COLO668 (cell line): ENCODE results near the gene PARS2.

ENCODE experiments used
- DNase-seq: peaks from one replicate; lab custom pipeline; 2025; ENCODE audit not compliant: unreplicated experiment; lab: John Stamatoyannopoulos, UW

The PARS2 gene

DNA sequence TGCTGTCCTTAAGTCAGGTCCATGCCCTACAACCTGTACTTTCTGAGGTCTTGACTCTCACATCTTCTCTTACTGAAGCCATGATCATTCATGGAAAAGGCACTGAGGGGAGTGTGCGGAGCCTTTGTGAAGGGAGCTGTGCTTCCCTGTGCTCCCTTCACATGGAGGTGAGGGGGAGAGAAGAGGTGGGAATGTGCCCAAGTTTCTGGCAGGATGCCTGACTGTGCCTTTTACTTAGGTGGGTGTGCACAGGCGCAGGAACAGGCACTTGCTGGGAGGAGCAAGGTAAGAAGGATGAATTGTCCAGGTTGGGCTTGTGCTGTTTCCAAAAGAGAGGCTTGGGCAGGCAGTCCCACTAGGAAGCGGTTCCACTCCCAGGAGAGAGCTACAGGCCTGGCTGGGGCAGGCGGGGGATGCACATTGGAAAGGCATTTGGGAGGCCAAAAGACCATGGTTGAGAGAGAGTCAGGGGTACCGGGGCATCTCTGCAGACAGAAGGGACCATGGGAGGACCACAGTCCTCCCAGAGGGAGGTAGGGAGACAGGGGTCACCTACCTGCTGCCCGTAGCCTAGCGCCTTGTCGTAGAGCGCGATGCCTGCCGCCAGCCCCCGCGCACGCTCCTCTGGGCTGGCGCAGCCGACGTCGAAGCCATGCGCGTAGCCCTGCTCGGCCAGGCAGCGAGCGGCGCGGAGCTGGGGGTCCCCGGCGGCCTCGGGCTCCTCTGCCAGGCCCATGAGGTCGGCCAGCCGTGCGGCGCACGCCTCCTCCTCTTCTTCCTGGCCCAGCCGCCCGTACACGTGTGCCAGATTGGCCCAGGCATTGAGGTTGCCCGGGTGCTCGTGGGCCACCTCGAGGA is 35.9 kb upstream of the PARS2 start:
- no peak for DNase-seq

- DNase-seq: no peak
Observed at GRCh38 chr1:54798769-54799641, 34.7 kb upstream of the PARS2 start.

DNA sequence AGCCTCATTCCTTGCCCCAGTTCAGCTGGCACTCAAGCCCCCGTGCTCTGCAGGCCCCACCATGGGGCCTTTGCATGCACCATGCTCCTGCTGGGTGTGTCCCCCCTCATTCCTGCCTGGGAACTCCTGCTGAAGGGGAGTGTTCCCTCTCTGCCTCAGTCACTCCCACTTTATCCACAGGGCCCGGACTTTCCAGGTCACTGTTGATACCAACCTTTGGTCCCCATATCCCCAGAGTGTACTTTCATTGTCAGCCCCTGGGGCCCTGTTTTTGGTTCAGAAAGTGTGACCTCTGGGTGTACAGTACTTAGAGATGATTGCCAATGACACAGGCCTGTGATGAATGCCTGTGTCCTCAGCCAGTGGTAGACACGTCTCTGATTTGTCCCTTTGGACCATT is 33.9 kb upstream of the PARS2 start:
- no peak for DNase-seq

- no peak for DNase-seq
Observed at GRCh38 chr1:54796902-54797301, 32.6 kb upstream of the PARS2 start.

DNA sequence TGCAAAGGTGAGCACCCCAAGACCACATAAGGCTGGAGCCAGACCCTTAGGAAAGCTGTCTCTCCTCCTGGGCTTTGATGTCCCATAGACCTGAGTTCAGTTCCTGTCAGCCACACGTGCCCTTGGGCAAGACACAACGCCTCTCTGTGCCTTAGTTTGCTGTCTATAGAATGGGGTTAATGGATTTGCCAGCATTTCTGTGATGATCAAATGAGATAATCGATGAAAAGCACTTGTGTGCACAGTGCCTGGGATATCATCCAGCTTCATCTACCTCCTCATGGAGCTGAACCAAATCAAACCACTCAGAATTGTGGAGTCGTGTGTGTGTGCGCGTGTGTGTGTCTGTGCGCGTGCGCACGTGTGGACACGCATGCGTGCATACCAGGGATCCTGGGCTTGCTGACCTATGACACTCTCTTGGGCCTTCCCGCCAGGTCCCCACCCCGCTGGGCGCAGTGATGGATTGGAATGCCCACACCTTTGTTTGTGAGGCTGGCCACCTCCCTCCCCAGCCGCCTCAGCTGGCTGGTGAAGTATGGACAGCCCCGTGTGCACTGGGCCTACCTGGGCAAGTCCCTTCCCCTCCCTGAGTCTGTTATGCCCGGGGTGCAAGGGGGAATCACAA is 31.6 kb upstream of the PARS2 start:
- no peak for DNase-seq

DNA sequence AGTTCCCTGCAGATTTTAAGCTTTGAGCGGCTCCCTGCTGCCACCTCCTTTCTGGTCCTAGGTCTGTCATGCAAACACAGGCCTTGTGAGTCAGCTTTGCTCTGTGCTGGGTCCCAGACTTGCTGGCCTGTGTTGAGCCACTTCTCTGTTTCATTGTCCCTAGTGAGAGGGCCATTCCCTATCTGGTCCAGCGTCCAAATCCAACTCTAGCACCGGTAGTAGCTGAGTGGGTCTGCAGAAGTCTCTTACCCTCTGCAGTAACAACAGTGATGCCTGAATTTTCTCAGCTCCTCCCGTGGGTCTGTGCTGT is 31.0 kb upstream of the PARS2 start:
- no peak for DNase-seq

DNA sequence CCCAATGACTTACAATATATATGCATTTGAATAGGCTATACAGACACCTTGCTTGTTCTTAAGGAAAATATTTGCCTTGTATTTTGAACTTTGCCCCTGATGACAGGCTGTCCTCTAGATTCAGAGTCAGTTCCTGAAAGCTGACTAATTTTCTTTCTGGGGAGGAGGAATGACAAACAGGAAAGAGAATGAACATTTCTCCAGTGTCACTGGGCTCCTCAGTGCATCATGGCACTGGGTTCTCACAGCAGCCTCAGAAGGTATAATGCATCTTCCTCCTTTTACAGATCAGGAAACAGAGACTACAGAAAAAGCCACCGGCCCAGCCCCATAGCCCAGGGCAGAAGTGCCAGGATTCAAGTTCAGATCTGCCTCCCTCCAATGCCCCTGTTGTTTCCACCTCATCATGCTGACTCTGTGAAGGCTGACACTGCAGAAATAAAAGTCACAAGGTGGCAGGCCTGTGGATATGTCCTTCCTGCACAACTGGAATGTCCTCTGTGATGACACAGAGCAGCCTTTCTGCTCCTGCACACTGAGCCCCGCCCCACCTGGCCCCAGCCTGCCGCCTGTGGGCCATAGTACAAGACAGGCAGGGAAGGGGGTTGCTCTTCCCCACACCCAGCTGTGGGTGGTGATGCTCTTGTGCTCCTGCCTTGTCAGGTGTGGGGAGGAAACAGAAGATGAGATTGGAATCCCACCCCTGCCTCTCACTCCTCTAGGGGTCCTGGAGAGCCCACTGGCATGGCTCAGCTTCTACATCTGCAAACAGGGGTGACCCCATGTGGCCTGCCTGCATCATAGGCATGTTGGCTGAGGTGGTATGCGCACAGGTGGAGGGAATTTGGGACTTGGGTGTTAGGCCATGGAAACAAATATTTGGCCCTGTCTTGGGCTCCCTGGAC is 30.4 kb upstream of the PARS2 start:
- no peak for DNase-seq

DNA sequence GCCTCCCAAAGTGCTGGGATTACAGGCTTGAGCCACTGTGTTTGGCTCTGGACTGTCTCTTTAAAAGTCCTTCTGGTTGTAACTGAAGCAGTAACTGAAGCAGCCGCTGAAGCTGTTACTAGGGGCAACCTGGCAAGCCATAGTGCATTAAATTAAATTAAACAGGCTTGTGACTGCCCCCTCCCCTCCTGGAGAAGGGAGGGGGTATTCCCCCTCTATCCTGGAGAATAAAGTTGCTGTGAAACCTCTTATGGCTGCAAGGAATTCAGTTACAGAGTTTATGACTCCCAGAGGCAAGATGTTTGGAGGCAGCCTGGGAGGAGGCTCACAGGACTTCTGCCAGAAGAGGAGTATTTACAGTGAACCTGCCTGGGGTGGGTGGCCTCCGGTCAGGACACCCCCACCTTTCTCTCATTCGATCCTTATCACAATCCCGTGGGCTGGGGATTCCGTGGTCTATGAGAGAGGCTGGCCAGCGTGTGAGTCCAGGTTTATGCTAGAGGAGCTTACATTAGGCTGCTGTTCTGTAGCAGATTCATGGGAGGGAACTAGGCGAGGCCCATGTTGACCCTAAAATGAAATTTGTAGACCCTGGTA is 28.5 kb upstream of the PARS2 start:
- no peak for DNase-seq

- DNase-seq: peak; percentile 59
Observed at GRCh38 chr1:54791880-54792522, 27.7 kb upstream of the PARS2 start.

GRCh38 chr1:54788459-54788858 is 24.1 kb upstream of the PARS2 start:
- no peak for DNase-seq

DNA sequence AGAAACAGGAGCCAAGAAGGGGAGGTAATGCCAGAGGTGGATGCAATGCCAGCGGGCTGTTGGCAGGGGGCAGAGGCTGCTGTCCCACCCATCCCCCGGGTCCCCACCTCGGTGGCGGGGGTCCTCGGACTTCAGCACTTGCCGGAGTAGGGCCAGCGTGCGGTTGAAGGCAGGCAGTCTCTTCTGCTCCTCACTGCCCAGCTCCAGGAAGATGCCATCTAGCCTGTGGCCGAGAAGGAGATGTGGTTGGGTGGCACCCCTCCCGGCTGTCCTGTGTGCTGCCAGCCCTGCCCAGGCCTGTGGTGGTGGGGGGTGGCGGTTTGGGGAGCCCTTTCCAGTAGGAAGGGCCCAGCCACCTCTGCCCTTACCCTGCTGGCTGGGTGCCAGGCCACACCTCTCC is 23.3 kb upstream of the PARS2 start:
- no peak for DNase-seq

DNA sequence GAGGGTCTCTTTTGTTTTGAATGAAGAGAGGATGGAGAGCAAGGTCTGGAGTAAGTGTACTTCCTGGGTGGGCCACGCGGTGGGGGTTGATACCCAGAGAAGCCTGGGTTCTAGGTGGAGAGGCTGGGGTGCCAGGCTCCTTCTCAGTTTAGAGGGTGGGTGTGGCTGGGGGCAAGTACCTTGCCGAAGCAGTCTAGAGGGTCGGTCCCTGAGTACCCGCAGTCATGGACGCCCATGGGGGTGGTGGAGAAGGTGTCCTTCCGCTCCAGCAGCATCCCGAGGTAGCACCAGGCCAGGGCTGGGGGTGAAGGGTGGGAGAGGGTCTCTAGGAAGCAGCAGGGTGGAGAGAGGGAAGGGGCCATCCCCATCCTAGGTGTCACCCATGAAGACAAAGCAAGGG is 22.5 kb upstream of the PARS2 start:
- DNase-seq: no peak

- DNase-seq: no peak
Observed at GRCh38 chr1:54784066-54784465, 19.7 kb upstream of the PARS2 start.

DNA sequence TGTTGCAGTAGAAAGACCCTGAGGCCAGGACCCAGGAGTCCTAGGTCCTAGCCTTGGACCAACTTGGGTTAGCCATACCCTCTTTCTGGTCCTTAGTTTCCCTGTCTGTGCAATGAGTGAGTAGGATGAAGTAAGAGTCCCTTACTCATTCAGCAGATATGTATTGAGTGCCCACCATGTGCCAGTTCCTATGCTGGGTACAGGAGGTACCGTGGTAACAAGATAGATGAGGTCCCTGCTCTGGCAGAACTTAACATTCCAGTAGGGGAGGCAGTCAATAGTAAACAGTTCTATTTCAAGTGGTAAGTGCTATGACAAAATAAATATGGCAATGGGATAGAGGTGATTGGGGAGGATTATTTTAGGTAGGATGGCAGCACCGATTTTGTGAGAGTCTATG is 18.3 kb upstream of the PARS2 start:
- DNase-seq: no peak

- DNase-seq: no peak
Observed at GRCh38 chr1:54782156-54782555, 17.8 kb upstream of the PARS2 start.

- DNase-seq: no peak
Observed at GRCh38 chr1:54781023-54781723, 16.9 kb upstream of the PARS2 start.

DNA sequence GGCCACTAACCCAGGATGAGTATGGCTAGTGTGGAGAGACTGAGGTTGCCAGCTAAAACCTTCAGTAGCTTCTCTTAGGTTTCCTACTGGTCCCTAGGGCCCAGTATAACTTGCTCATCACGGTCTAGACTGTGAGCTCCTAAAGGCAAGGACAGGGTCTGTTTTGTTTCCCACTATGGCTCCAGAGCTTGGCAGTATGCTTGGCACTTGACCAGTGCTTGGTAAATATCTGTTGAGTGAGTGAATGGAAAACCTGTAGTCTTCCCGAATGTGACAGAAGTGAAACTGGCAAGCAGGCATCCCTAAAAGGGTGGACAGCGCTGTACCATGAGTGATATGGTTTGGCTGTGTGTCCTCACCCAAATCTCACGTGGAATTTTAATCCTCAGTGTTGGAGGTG is 13.1 kb upstream of the PARS2 start:
- no peak for DNase-seq

- DNase-seq: no peak
Observed at GRCh38 chr1:54777011-54777410, 12.7 kb upstream of the PARS2 start.
